ENCODE results near the gene UBE4B.

The UBE4B gene

DNA sequence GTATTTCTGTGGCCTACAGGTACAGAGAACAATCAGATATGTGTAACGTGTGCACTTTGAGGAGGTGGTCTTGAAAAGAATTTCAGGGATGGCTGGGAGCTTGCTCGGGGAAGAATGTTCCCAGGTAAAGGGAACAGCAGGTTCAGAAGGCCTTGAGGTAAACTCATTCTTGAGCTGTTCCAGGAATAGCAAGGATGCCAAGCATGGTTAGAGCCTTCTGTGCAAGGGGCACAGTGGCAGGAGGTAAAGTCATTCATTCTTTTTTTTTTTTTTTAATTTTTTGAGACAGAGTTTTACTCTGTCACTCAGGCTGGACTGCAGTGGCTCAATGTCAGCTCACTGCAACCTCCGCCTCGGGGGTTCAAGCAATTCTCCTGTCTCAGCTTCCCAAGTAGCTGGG is 10.0 kb downstream of the UBE4B start:
- DNase-seq (ENCODE audit: low spot score), result no peak

- no peak for DNase-seq (ENCODE audit: low spot score)
Measured at GRCh38 chr1:10045480-10046355, 13.0 kb downstream of the UBE4B start.

DNA sequence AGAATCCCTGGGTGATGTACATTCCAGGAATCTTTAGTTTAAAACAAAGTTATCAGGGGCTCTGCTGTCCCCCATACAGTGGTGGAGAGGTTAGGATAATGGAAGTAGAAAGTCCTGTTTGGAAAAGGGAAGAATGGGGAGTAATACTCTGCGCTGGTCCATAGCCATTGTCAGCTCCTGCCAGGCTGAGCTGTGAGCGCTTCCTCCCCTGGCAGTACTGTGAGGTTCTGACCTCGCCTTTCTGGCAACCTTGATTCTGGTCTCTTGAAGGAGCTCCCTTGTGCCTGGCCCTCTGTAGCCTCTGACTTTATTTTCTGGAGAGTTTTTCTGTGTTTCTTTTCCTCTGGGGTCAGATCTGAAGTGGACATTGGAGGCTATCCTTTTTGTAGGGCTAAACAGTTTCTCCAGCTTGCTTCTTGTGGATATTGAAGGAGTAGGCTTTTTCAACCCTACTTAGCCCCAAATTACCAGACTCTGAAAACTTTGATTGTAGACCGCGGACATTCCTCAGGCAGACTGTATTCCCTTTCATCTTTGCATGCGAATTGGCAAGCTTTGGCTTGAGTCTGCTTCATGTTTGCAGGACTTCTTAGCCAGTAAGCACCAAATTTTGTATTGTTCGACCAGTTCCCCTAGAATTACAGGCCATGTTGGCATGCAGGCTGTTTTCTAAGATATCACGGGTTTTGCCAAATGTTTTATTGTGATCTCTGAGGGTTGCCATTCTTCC is 13.8 kb downstream of the UBE4B start:
- DNase-seq (ENCODE audit: low spot score), result no peak

DNA sequence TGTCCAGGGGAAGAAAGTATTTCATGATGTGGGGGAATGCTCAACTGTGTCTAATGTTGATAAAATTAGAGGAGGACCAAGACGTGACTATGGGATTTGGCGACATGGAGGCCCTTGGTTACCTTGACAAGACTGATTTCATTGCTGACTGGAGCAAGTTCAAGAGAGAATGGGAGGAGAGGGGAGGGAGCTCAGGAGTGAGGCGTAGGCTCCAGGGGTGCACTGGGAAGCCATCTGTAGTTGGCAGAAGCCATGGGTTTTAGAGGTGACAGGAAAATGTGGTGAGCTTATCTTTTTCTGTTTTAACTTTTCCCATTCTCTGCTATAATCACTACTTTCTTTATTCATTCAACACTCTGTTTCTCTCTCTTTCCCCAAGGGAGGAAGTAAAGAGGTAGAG is 15.8 kb downstream of the UBE4B start:
- DNase-seq (ENCODE audit: low spot score), result no peak

GRCh38 chr1:10050611-10051010 is 17.9 kb downstream of the UBE4B start:
- DNase-seq (ENCODE audit: low spot score), result no peak

DNA sequence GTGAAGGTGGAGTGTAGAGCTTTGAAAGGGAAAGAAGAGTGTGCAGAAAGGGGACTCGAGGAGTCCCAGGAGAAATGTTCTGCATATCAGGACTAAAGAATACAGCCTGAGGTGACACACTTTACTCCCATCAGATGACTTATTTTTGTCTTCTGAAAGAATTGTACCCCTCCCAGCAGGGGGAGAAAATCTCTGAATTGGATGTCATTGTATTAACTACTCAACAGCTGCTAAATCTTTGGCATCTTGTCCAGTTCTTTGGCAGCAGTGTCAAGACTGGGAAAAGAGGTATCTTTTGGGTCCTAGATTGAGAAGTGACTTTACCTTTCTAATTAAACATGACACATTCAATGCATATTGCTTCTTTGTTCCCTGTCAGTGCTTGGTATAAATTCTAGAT is 18.9 kb downstream of the UBE4B start:
- no peak for DNase-seq (ENCODE audit: low spot score)

GRCh38 chr1:10052347-10052746 is 19.6 kb downstream of the UBE4B start:
- DNase-seq (ENCODE audit: low spot score), result no peak

GRCh38 chr1:10054465-10054864 is 21.7 kb downstream of the UBE4B start:
- no peak for DNase-seq (ENCODE audit: low spot score)

DNA sequence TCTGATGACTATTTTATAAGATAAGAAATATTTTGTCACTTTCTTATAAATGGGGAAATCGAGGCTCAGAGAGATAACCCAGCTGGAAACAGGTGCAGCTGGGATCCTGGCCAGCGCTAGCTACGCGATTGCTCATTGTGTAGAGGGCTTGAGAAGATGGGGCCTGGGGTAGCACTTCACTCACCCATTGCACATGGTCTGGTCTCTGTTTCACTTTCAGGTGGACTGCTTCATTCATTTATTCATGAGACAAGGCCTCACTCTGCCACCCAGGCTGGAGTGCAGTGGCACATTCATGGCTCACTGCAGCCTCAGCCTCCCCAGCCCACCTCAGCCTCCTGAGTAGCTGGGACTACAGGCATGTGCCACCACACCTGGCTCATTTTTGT is 23.8 kb downstream of the UBE4B start:
- DNase-seq (ENCODE audit: low spot score), result no peak

- DNase-seq (ENCODE audit: low spot score), result no peak
Measured at GRCh38 chr1:10057343-10057742, 24.6 kb downstream of the UBE4B start.

DNA sequence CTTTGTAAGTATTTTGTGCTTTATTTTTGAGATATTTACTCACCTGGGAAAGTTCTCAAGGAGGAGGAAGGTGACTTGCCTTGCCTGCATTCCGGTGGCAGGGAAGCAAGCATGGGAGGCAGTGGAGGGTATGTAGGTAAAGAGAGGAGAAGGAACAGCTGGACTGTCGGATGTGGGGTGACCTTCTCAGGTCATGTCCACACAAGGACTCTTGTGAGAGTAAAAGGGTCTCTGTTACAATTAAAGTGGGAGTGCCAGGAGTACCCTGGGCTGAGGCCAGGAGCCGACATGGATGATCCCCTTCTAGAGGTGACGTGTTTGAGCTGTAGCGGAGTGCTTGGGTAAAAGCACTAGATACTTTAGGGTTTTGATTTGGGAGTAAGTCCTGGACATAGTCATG is 25.0 kb downstream of the UBE4B start:
- no peak for DNase-seq (ENCODE audit: low spot score)

DNA sequence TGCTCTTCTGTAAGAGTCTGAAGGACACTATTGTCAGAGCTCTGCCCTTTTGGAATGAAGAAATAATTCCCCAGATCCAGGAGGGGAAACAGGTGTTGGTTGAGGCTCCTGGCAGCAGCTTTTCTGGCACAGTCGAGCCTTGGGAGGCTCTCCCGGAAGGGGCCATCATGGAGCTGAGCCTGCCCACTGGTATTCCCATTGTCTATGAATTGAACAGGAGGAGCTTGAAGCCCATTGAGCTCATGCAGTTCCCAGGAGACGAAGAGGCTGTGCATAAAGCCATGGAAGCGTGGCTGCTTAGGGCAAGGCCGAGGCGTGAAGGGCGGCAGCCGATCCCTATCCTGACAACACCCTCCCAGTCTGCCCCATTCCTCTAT is 26.6 kb downstream of the UBE4B start:
- no peak for DNase-seq (ENCODE audit: low spot score)

DNA sequence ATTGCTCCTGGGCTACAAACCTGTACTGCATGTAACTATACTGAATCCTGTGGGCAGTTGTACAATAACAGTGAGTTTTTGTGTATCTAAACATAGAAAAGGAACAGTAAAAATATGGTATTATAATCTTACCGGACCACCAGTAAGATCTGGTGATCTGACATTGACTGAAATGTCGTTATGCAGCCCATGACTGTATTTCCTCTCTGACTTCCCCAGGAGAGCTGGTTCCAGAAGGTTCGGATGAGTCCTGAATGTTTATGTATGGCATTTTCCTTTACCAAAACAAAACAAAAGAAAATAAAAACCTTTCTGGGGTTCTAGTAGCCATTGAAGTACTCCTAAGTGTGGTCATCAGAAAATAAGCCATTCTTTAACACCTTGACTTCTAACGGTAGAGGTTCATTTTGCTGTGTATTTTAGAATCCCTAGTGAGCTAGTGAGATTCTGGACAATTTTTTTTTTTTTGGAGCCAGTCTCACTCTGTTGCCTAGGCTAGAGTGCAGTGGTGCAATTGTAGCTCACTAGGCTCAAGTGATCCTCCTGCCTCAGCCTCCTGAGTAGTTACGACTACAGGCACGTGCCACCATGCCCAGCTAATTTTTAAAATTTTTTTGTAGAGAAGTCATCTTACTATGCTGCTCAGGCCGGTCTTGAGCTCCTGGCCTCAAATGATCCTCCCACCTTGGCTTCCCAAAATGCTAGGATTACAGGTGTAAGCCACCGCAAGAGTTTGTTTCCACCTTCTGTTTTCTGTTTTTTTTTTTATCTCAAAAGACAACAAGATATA is 27.7 kb downstream of the UBE4B start:
- no peak for DNase-seq (ENCODE audit: low spot score)

GRCh38 chr1:10061276-10061675 is 28.5 kb downstream of the UBE4B start:
- DNase-seq (ENCODE audit: low spot score), result no peak

DNA sequence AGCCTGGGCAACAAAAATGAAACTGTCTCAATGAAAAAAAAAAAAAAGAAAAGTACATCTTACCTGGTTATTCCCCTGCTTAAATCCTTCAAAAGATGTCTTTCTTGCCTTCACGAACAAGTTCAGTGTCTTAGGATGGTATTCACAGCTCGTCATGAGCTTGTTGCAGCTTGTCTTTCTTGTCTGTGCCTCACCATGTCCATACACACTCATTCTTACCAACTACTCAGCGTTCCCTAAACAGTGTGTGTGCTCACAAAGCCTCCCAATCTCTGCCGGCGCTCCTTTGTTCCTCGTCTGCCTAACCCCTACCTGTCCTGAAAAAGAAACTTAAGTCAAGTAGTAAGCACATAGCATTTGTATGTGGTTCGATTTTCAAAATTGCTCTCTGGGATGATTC is 31.1 kb downstream of the UBE4B start:
- DNase-seq (ENCODE audit: low spot score), result no peak

GRCh38 chr1:10064416-10065343 is 31.9 kb downstream of the UBE4B start:
- no peak for DNase-seq (ENCODE audit: low spot score)

DNA sequence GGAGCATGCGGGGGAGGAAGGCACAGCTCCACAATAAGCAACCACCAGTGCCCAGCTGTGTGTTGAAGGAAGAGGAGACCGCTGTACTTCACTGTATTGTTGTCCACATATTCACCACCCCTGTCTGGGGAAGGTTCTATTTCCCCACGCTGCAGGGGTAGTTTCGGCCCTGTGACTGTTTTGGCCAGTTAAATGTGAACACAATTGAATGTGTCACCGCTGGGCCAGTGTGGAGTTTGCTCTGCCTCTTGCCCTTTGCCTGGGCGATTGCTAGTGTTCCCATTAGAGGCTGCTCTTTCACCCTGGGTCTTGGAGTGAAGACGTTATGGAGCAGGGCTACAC is 32.6 kb downstream of the UBE4B start:
- no peak for DNase-seq (ENCODE audit: low spot score)

GRCh38 chr1:10065760-10066159 is 33.0 kb downstream of the UBE4B start:
- no peak for DNase-seq (ENCODE audit: low spot score)

- DNase-seq (ENCODE audit: low spot score), result no peak
Measured at GRCh38 chr1:10068605-10069294, 36.0 kb downstream of the UBE4B start.

DNA sequence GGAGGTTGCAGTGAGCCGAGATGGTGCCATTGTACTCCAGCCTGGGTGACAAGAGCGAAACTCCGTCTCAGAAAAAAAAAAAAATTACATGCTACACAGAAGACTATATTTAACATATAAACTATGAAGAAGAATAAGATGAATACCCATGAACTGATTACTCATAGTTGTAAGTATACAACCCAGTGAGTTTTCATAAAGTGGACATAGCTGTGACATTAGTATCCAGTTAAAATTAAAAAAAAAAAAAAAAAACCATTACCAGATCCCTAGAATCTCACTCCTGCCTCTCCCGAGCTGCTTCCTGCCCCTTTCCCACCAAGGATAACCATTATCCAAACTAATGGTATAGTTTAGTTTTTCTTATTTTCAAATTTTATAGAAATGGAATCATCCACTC is 37.4 kb downstream of the UBE4B start:
- peak; percentile 48 for DNase-seq (ENCODE audit: low spot score)

- no peak for DNase-seq (ENCODE audit: low spot score)
Measured at GRCh38 chr1:10071640-10072039, 38.9 kb downstream of the UBE4B start.

Measured in hepatic stellate cell (primary cell).